NCI-H774 (cell line): Measurements from ENCODE around the gene UCK1.

ENCODE experiments used
- DNase-seq: peaks from one replicate; lab custom pipeline; 2025; lab: John Stamatoyannopoulos, UW

UCK1 gene

GRCh38 chr9:131496844-131497405 is 34.1 kb downstream of the UCK1 start:
- no peak for DNase-seq

GRCh38 chr9:131495785-131496184 is 35.3 kb downstream of the UCK1 start:
- DNase-seq, result no peak

GRCh38 chr9:131494296-131494870 is 36.7 kb downstream of the UCK1 start:
- no peak for DNase-seq

GRCh38 chr9:131492070-131492469 is 39.0 kb downstream of the UCK1 start:
- DNase-seq, result no peak

- DNase-seq, result no peak
These were observed 39.9 kb downstream of the UCK1 start for GRCh38 chr9:131491001-131491710.

- DNase-seq, result no peak
These were observed 40.5 kb downstream of the UCK1 start for GRCh38 chr9:131490514-131490913.

GRCh38 chr9:131487621-131488031 is 43.4 kb downstream of the UCK1 start:
- no peak for DNase-seq

- no peak for DNase-seq
These were observed 44.1 kb downstream of the UCK1 start for GRCh38 chr9:131487001-131487400.

- DNase-seq, result no peak
These were observed 45.2 kb downstream of the UCK1 start for GRCh38 chr9:131485728-131486422.

GRCh38 chr9:131485206-131485605 is 45.9 kb downstream of the UCK1 start:
- no peak for DNase-seq

GRCh38 chr9:131484560-131485185 is 46.4 kb downstream of the UCK1 start:
- no peak for DNase-seq

GRCh38 chr9:131484051-131484445 is 47.0 kb downstream of the UCK1 start:
- no peak for DNase-seq

GRCh38 chr9:131483319-131484050 is 47.6 kb downstream of the UCK1 start:
- no peak for DNase-seq

GRCh38 chr9:131482343-131483006 is 48.6 kb downstream of the UCK1 start:
- DNase-seq, result no peak

- no peak for DNase-seq
These were observed 49.4 kb downstream of the UCK1 start for GRCh38 chr9:131481441-131482342.

GRCh38 chr9:131480258-131480657 is 50.8 kb downstream of the UCK1 start:
- no peak for DNase-seq

GRCh38 chr9:131478911-131479310 is 52.2 kb downstream of the UCK1 start:
- DNase-seq, result no peak

- no peak for DNase-seq
These were observed 52.6 kb downstream of the UCK1 start for GRCh38 chr9:131478421-131478868.

- DNase-seq, result no peak
These were observed 53.1 kb downstream of the UCK1 start for GRCh38 chr9:131477816-131478419.

- DNase-seq, result no peak
These were observed 53.7 kb downstream of the UCK1 start for GRCh38 chr9:131477367-131477766.
